Keratinocyte (primary cell): ENCODE data around the gene UBXN11. TPM values are rescaled to one million over a fixed set of nuclear protein-coding genes. Genes with fewer than 3 reads are reported as not detected.

ENCODE experiments used
- DNase-seq: peaks from one replicate; pipeline ENCODE4 v3.0.0-alpha.2; 2011; ENCODE audit warnings: low read depth, missing footprints, low spot score
- FAIRE-seq: peaks from 2 replicates; lab custom pipeline; 2011; peaks lifted over from hg19 to GRCh38; lab: Jason Lieb, UNC
- H2AFZ ChIP-seq: 2 replicates; pipeline ENCODE4 v1.6.0; 2012; ENCODE audit warnings: low read length, control low read depth, inconsistent platforms; ENCODE audit not compliant: control insufficient read depth
- H3K27ac ChIP-seq: 2 replicates; pipeline ENCODE4 v1.5.1; 2011; ENCODE audit warnings: low read length; ENCODE audit not compliant: control insufficient read depth, insufficient read depth
- H3K27me3 ChIP-seq: 3 replicates; pipeline ENCODE4 v1.6.0; 2011; ENCODE audit warnings: low read length; ENCODE audit not compliant: control insufficient read depth, insufficient read depth; ENCODE audit errors: extremely low read depth
- H3K36me3 ChIP-seq, 2 experiments: 2 replicates in 1 of 2; 3 replicates in 1 of 2; pipeline ENCODE4 v1.5.1; 2011; ENCODE audit warnings: low read length in 2 of 2, mild to moderate bottlenecking in 1 of 2; ENCODE audit not compliant: control insufficient read depth in 2 of 2, insufficient read depth in 2 of 2; ENCODE audit errors: extremely low read depth in 1 of 2
- H3K4me1 ChIP-seq: 3 replicates; pipeline ENCODE4 v1.5.1; 2011; ENCODE audit warnings: low read length; ENCODE audit not compliant: control insufficient read depth, insufficient read depth; ENCODE audit errors: extremely low read depth
- H3K4me2 ChIP-seq: 3 replicates; pipeline ENCODE4 v1.6.0; 2011; ENCODE audit warnings: low read depth, low read length; ENCODE audit not compliant: control insufficient read depth, insufficient read depth; ENCODE audit errors: extremely low read depth
- H3K4me3 ChIP-seq, 3 experiments: fragments of 200-600 bp in 1 of 3; sonication (generic) in 1 of 3; 2 replicates in 2 of 3; 3 replicates in 1 of 3; pipeline ENCODE4 v1.5.1; 2011 to 2016; ENCODE audit warnings: low read length in 3 of 3, mild to moderate bottlenecking in 3 of 3, control low read depth in 2 of 3, inconsistent platforms in 1 of 3, low read depth in 1 of 3, mixed read lengths in 1 of 3, mixed run types in 1 of 3, moderate library complexity in 1 of 3; ENCODE audit not compliant: control insufficient read depth in 2 of 3, insufficient read depth in 2 of 3; ENCODE audit errors: extremely low read depth in 1 of 3
- H3K79me2 ChIP-seq: 2 replicates; pipeline ENCODE4 v1.6.0; 2012; ENCODE audit warnings: low read length; ENCODE audit not compliant: control insufficient read depth, insufficient read depth
- H3K9ac ChIP-seq: 3 replicates; pipeline ENCODE4 v1.6.0; 2011; ENCODE audit warnings: low read length; ENCODE audit not compliant: control insufficient read depth, insufficient read depth; ENCODE audit errors: extremely low read depth
- H3K9me1 ChIP-seq: 3 replicates; pipeline ENCODE4 v1.6.0; 2011; ENCODE audit warnings: low read length; ENCODE audit not compliant: control insufficient read depth, insufficient read depth; ENCODE audit errors: extremely low read depth
- H3K9me3 ChIP-seq: 2 replicates; pipeline ENCODE4 v1.5.1; 2012; ENCODE audit warnings: low read depth, low read length; ENCODE audit not compliant: control insufficient read depth
- H4K20me1 ChIP-seq: 3 replicates; pipeline ENCODE4 v1.6.0; 2011; ENCODE audit warnings: low read length; ENCODE audit not compliant: control insufficient read depth, insufficient read depth; ENCODE audit errors: extremely low read depth
- CTCF ChIP-seq, 3 experiments: IDR thresholded peaks in 1 of 3; conservative IDR thresholded peaks in 1 of 3; optimal IDR thresholded peaks in 1 of 3; 2 replicates in 2 of 3; 3 replicates in 1 of 3; pipeline versions ENCODE3 to v1.5.1; 2011; ENCODE audit warnings: low read length in 3 of 3, mild to moderate bottlenecking in 3 of 3, moderate library complexity in 2 of 3, control low read depth in 1 of 3, inconsistent platforms in 1 of 3; ENCODE audit not compliant: insufficient read depth in 2 of 3; ENCODE audit errors: extremely low read depth in 1 of 3
- EZH2 ChIP-seq: IDR thresholded peaks from one replicate; pipeline ENCODE4 v1.6.1; 2012; ENCODE audit warnings: inconsistent platforms, mild to moderate bottlenecking, low read length, moderate library complexity
- dilution Hi-C: fragments of 300-500 bp; cut with MboI; formaldehyde crosslinking; loops from one replicate; pipeline ENCODE4 v1.7.0; 2020; ENCODE audit warnings: low sequenced_read_pairs; ENCODE audit not compliant: extremely low pct_ligation_motif_present
- polyA plus RNA-seq, 5 experiments: library from polyadenylated mRNA; depleted of rRNA in 3 of 5; stranded (reverse) in 3 of 5; stranded (forward) in 1 of 5; unstranded in 1 of 5; fragments of >200 nt; gene quantifications; 1 replicate in 1 of 5; 2 replicates in 3 of 5; 3 replicates in 1 of 5; pipeline versions ENCODE4 v1.2.1 to v1.2.3, GENCODE V29; 2011 to 2012; ENCODE audit warnings: missing spikeins in 2 of 5, low read depth in 1 of 5, low replicate concordance in 1 of 5

Gene UBXN11
- polyA plus RNA-seq, 1 donor (not counting 4 experiments of a cell fraction or from before 2014, with no cell fraction given), result 6.6 TPM

- DNase-seq (no peak), FAIRE-seq (no peak)
- no peaks in the 10 kb centered on the region for H3K9me3 ChIP-seq
- no peak overlapping the region for H3K4me3 ChIP-seq
- no peaks in the 10 kb centered on the region for H4K20me1 ChIP-seq
- no peaks in the 10 kb centered on the region for H3K79me2 ChIP-seq
- H2AFZ ChIP-seq, result no peak overlapping the region
- no peak overlapping the region for H3K9ac ChIP-seq
- dilution Hi-C loops, result no loop called here
- H3K4me1 ChIP-seq, result peaks cover 13% of the 10 kb centered on the region
- H3K9me1 ChIP-seq, result no peaks in the 10 kb centered on the region
- H3K36me3 ChIP-seq, result peaks cover 0 to 2% of the 10 kb centered on the region in 2 experiments
- H3K27ac ChIP-seq, result no peak overlapping the region
- no peak overlapping the region for H3K4me2 ChIP-seq
- H3K27me3 ChIP-seq, result no peaks in the 10 kb centered on the region
- TF ChIP-seq EZH2 (no peak), CTCF (optimal IDR thresholded peaks at IDR 0.05 in 1 of 3, IDR thresholded peaks at IDR 0.05 in 1 of 3, conservative IDR thresholded peaks at IDR 0.05 in 1 of 3; ENCODE audit: extremely low read depth in 1 of 3, insufficient read depth in 2 of 3, low read length in 3 of 3) (no peak)
These were observed 9.9 kb downstream of the UBXN11 start for GRCh38 chr1:26296340-26297056.

- Histone ChIP-seq H3K27me3 (no peaks in the 10 kb centered on the region), H3K4me3 (no peak overlapping the region), H2AFZ (no peak overlapping the region), H3K36me3 (peaks cover 0 to 2% of the 10 kb centered on the region in 2 experiments), H3K9me1 (no peaks in the 10 kb centered on the region), H3K4me1 (peaks cover 13% of the 10 kb centered on the region), H3K27ac (no peak overlapping the region), H3K9me3 (no peaks in the 10 kb centered on the region), H3K4me2 (no peak overlapping the region), H3K79me2 (no peaks in the 10 kb centered on the region), H4K20me1 (no peaks in the 10 kb centered on the region), H3K9ac (no peak overlapping the region)
- dilution Hi-C loops, result no loop called here
- no peak for FAIRE-seq
- TF ChIP-seq CTCF (optimal IDR thresholded peaks at IDR 0.05 in 1 of 3, IDR thresholded peaks at IDR 0.05 in 1 of 3, conservative IDR thresholded peaks at IDR 0.05 in 1 of 3; ENCODE audit: extremely low read depth in 1 of 3, insufficient read depth in 2 of 3, low read length in 3 of 3) (no peak), EZH2 (no peak)
- DNase-seq, result no peak
These were observed 11.0 kb downstream of the UBXN11 start for GRCh38 chr1:26295194-26296138.
